Fibroblast of lung (primary cell): ENCODE measurements around the gene DPH2. TPM values are rescaled to one million over a fixed set of nuclear protein-coding genes. Genes with fewer than 3 reads are reported as not detected.

Experiments
- DNase-seq, 2 donors: peaks; one replicate each; pipeline versions ENCODE4 v3.0.0 to v3.0.0-alpha.2; 2010; ENCODE audit warnings: low read depth in 2 of 2
- H2AFZ ChIP-seq: 2 replicates; pipeline ENCODE4 v1.5.1; 2012; ENCODE audit warnings: low read length, control low read depth, inconsistent platforms
- H3K27ac ChIP-seq: 2 replicates; pipeline ENCODE4 v1.5.1; 2011; ENCODE audit warnings: low read length, control low read depth; ENCODE audit not compliant: insufficient read depth
- H3K27me3 ChIP-seq: 2 replicates; pipeline ENCODE4 v1.5.1; 2011; ENCODE audit warnings: mild to moderate bottlenecking, low read length; ENCODE audit not compliant: control insufficient read depth, insufficient read depth
- H3K36me3 ChIP-seq: 2 replicates; pipeline ENCODE4 v1.5.1; 2011; ENCODE audit warnings: low read length; ENCODE audit not compliant: control insufficient read depth, insufficient read depth
- H3K4me1 ChIP-seq: 2 replicates; pipeline ENCODE4 v1.5.1; 2011; ENCODE audit warnings: low read length; ENCODE audit not compliant: control insufficient read depth, insufficient read depth; ENCODE audit errors: extremely low read depth
- H3K4me2 ChIP-seq: 2 replicates; pipeline ENCODE4 v1.5.1; 2011; ENCODE audit warnings: low read length, control low read depth; ENCODE audit not compliant: insufficient read depth; ENCODE audit errors: extremely low read depth
- H3K4me3 ChIP-seq, 4 experiments: fragments of 200-600 bp in 1 of 4; sonication (generic) in 1 of 4; replicated peaks in 1 of 4; 2 replicates each; pipeline ENCODE4 v1.5.1; 2011 to 2016; ENCODE audit warnings: low read length in 4 of 4, low read depth in 3 of 4, mild to moderate bottlenecking in 3 of 4, control low read depth in 2 of 4, inconsistent platforms in 1 of 4, mixed read lengths in 1 of 4; ENCODE audit not compliant: insufficient read depth in 1 of 4; ENCODE audit errors: control extremely low read depth in 1 of 4
- H3K79me2 ChIP-seq: 2 replicates; pipeline ENCODE4 v1.5.1; 2012; ENCODE audit warnings: mild to moderate bottlenecking, low read length, inconsistent platforms; ENCODE audit not compliant: control insufficient read depth, insufficient read depth
- H3K9ac ChIP-seq: 2 replicates; pipeline ENCODE4 v1.5.1; 2011; ENCODE audit warnings: mild to moderate bottlenecking, low read length, control low read depth; ENCODE audit not compliant: insufficient read depth
- H3K9me3 ChIP-seq: 2 replicates; pipeline ENCODE4 v1.5.1; 2012; ENCODE audit warnings: low read depth, low read length; ENCODE audit not compliant: control insufficient read depth, insufficient read depth
- H4K20me1 ChIP-seq: 2 replicates; pipeline ENCODE4 v1.5.1; 2011; ENCODE audit warnings: low read length; ENCODE audit not compliant: control insufficient read depth, insufficient read depth; ENCODE audit errors: extremely low read depth
- CTCF ChIP-seq, 2 donors: IDR thresholded peaks in 1 of 2; conservative IDR thresholded peaks in 1 of 2; 1 replicate in 1 of 2; 2 replicates in 1 of 2; pipeline ENCODE4 v1.5.1; 2011 to 2012; ENCODE audit warnings: low read length in 2 of 2, control low read depth in 1 of 2, inconsistent platforms in 1 of 2, low read depth in 1 of 2, mild to moderate bottlenecking in 1 of 2
- EZH2 ChIP-seq: IDR thresholded peaks from 2 replicates; pipeline ENCODE4 v1.5.1; 2012; ENCODE audit warnings: low read length, control low read depth, mild to moderate bottlenecking; ENCODE audit errors: missing control alignments
- polyA plus RNA-seq, 2 donors: library from polyadenylated mRNA; depleted of rRNA in 1 of 2; stranded (reverse) in 1 of 2; unstranded in 1 of 2; fragments of >200 nt; gene quantifications; 2 replicates each; pipeline ENCODE4 v1.2.1, GENCODE V29; 2011 to 2012; ENCODE audit warnings: missing spikeins in 1 of 2
- total RNA-seq: library from RNA; depleted of rRNA; stranded (reverse); fragments of >200 nt; gene quantifications from 2 replicates; pipeline ENCODE4 v1.2.1, GENCODE V29; 2014

DPH2 gene
- total and polyA plus RNA-seq, 2 donors (not counting 1 experiment from before 2014, with no cell fraction given): 9.1 to 11.2 TPM

GRCh38 chr1:43934101-43934985 lies 35.5 kb upstream of the DPH2 start:
- no peaks in the 10 kb centered on the region for H4K20me1 ChIP-seq
- no peak overlapping the region for H3K27ac ChIP-seq
- peak; percentile 50 to 66 for DNase-seq
- H3K27me3 ChIP-seq: no peaks in the 10 kb centered on the region
- no peaks in the 10 kb centered on the region for H3K79me2 ChIP-seq
- H3K36me3 ChIP-seq: no peaks in the 10 kb centered on the region
- peaks cover 9% of the 10 kb centered on the region for H3K4me1 ChIP-seq
- H3K4me3 ChIP-seq: peak overlapping the region in 1 of 4 experiments; percentile 54
- no peaks in the 10 kb centered on the region for H3K9me3 ChIP-seq
- no peak overlapping the region for H3K9ac ChIP-seq
- peak overlapping the region; percentile 27 for H3K4me2 ChIP-seq
- H2AFZ ChIP-seq: no peak overlapping the region
- TF ChIP-seq CTCF (conservative IDR thresholded peaks at IDR 0.05 in 1 of 2, IDR thresholded peaks at IDR 0.05 in 1 of 2; ENCODE audit: low read depth in 1 of 2, low read length in 2 of 2) (peak; percentile 75 to 92), EZH2 (no peak)

GRCh38 chr1:43934986-43935324 lies 34.9 kb upstream of the DPH2 start:
- Histone ChIP-seq H3K27ac (no peak overlapping the region), H3K9me3 (no peaks in the 10 kb centered on the region), H2AFZ (no peak overlapping the region), H3K27me3 (no peaks in the 10 kb centered on the region), H3K79me2 (no peaks in the 10 kb centered on the region), H3K4me1 (peaks cover 9% of the 10 kb centered on the region), H3K36me3 (no peaks in the 10 kb centered on the region), H3K9ac (no peak overlapping the region), H3K4me2 (no peak overlapping the region), H3K4me3 (no peak overlapping the region), H4K20me1 (no peaks in the 10 kb centered on the region)
- no peak for TF ChIP-seq EZH2
- no peak for TF ChIP-seq CTCF (conservative IDR thresholded peaks at IDR 0.05 in 1 of 2, IDR thresholded peaks at IDR 0.05 in 1 of 2; ENCODE audit: low read depth in 1 of 2, low read length in 2 of 2)
- DNase-seq: no peak

- Histone ChIP-seq H3K9me3 (no peaks in the 10 kb centered on the region), H3K27me3 (no peaks in the 10 kb centered on the region), H3K36me3 (no peaks in the 10 kb centered on the region), H2AFZ (no peak overlapping the region), H3K4me1 (peaks cover 9% of the 10 kb centered on the region), H3K4me2 (peak overlapping the region; percentile 44), H4K20me1 (no peaks in the 10 kb centered on the region), H3K9ac (no peak overlapping the region), H3K27ac (no peak overlapping the region), H3K4me3 (peak overlapping the region in 2 of 4 experiments; percentile 7 to 40), H3K79me2 (no peaks in the 10 kb centered on the region)
- no peak for DNase-seq
- TF ChIP-seq CTCF (conservative IDR thresholded peaks at IDR 0.05 in 1 of 2, IDR thresholded peaks at IDR 0.05 in 1 of 2; ENCODE audit: low read depth in 1 of 2, low read length in 2 of 2): no peak
- peak; percentile 28 for TF ChIP-seq EZH2
These were observed 33.9 kb upstream of the DPH2 start for GRCh38 chr1:43935711-43936427.
